Lower leg skin (tissue), 3 donors: ENCODE data around the gene NDUFS4.

ENCODE experiments used
- CTCF ChIP-seq, 3 donors: fragments of 450-650 bp; IDR thresholded peaks; one replicate each; pipeline ENCODE4 v1.5.1; 2016; ENCODE audit warnings: antibody characterized with exemption in 3 of 3, mild to moderate bottlenecking in 3 of 3, moderate library complexity in 2 of 3
- POLR2A ChIP-seq, 2 donors: fragments of 450-650 bp; IDR thresholded peaks; one replicate each; pipeline ENCODE4 v1.6.1; 2016 to 2017; ENCODE audit warnings: antibody characterized with exemption in 2 of 2, mild to moderate bottlenecking in 1 of 2, moderate library complexity in 1 of 2

- TF ChIP-seq CTCF (IDR thresholded peaks at IDR 0.05) (no peak), POLR2A (IDR thresholded peaks at IDR 0.05) (no peak)
Measured at GRCh38 chr5:53515988-53516387, 44.5 kb upstream of the NDUFS4 start.
